Measurements from ENCODE around the gene ZNF331.

DNA sequence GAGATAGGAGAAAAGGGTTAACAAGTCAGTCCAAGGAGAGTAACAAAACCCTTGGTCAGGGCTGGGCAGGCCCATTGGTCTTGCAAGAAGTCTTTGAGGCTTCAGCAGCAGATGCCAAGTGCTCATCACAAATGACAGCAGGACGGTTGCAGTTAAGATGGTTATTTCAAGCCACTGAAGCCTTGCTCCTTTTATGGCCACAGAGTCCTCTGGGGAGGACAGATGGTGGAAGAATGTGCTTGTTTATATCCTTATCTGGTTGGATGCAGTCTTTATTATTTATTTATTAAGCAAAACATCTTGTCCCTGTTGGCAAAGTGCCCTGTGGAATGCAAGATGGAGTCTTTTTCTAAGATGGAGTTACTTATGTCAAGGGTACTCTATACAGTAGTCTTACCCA is 19.2 kb upstream of the ZNF331 start:
- TF ChIP-seq, protein P1, sequence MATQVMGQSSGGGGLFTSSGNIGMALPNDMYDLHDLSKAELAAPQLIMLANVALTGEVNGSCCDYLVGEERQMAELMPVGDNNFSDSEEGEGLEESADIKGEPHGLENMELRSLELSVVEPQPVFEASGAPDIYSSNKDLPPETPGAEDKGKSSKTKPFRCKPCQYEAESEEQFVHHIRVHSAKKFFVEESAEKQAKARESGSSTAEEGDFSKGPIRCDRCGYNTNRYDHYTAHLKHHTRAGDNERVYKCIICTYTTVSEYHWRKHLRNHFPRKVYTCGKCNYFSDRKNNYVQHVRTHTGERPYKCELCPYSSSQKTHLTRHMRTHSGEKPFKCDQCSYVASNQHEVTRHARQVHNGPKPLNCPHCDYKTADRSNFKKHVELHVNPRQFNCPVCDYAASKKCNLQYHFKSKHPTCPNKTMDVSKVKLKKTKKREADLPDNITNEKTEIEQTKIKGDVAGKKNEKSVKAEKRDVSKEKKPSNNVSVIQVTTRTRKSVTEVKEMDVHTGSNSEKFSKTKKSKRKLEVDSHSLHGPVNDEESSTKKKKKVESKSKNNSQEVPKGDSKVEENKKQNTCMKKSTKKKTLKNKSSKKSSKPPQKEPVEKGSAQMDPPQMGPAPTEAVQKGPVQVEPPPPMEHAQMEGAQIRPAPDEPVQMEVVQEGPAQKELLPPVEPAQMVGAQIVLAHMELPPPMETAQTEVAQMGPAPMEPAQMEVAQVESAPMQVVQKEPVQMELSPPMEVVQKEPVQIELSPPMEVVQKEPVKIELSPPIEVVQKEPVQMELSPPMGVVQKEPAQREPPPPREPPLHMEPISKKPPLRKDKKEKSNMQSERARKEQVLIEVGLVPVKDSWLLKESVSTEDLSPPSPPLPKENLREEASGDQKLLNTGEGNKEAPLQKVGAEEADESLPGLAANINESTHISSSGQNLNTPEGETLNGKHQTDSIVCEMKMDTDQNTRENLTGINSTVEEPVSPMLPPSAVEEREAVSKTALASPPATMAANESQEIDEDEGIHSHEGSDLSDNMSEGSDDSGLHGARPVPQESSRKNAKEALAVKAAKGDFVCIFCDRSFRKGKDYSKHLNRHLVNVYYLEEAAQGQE (IDR thresholded peaks at IDR 0.05; ENCODE audit: insufficient read depth in 1 of 2, low read depth in 2 of 2, low read length in 1 of 2) = no peak
- TF ChIP-seq CTCF (IDR thresholded peaks at IDR 0.05) = no peak
- no peak for TF ChIP-seq POLR2AphosphoS5 (IDR thresholded peaks at IDR 0.05; ENCODE audit: low read depth, low read length)
- TF ChIP-seq TCF7L2 (IDR thresholded peaks at IDR 0.05; ENCODE audit: low read depth, low read length) = no peak

All from Panc1 (cell line).